Ovary (tissue), 9 donors: ENCODE measurements around the gene MAP3K9. TPM values are rescaled to one million over a fixed set of nuclear protein-coding genes. Genes with fewer than 3 reads are reported as not detected.

Source experiments
- DNase-seq, 5 donors: peaks; one replicate each; pipeline ENCODE4 v3.0.0-alpha.2; 2019 to 2020
- H3K27ac ChIP-seq, 2 donors: fragments of 200-600 bp; one replicate each; pipeline versions ENCODE4 v1.5.1 to v1.8.0; 2019 to 2022
- H3K27me3 ChIP-seq: fragments of 200-600 bp; one replicate; pipeline ENCODE4 v1.8.0; 2022
- H3K36me3 ChIP-seq: fragments of 200-600 bp; sonication (generic); one replicate; pipeline ENCODE4 v1.5.1; 2019
- H3K4me1 ChIP-seq: one replicate; pipeline ENCODE4 v1.8.1; 2013; ENCODE audit warnings: mild to moderate bottlenecking, moderate library complexity; ENCODE audit not compliant: insufficient read depth
- H3K4me3 ChIP-seq: fragments of 200-600 bp; sonication (generic); one replicate; pipeline ENCODE4 v1.5.1; 2017
- H3K9me3 ChIP-seq, 2 donors: fragments of 200-600 bp in 1 of 2; sonication (generic) in 1 of 2; one replicate each; pipeline versions ENCODE4 v1.5.1 to v1.8.1; 2013 to 2019; ENCODE audit warnings: mild to moderate bottlenecking in 1 of 2, moderate library complexity in 1 of 2
- CTCF ChIP-seq, 3 donors: fragments of 450-650 bp in 2 of 3; fragments of 200-600 bp in 1 of 3; IDR thresholded peaks; one replicate each; pipeline versions ENCODE4 v1.5.1 to v1.8.0; 2016 to 2022; ENCODE audit warnings: antibody characterized with exemption in 3 of 3, mild to moderate bottlenecking in 1 of 3
- EP300 ChIP-seq: sonication (generic); formaldehyde crosslinking; IDR thresholded peaks from one replicate; pipeline ENCODE4 v1.6.1; 2017; ENCODE audit warnings: antibody characterized with exemption
- POLR2A ChIP-seq: fragments of 450-650 bp; IDR thresholded peaks from one replicate; pipeline ENCODE4 v1.6.1; 2017; ENCODE audit warnings: antibody characterized with exemption, mild to moderate bottlenecking, moderate library complexity
- WGBS, 3 donors: extraction: QIAGEN DNeasy Blood & Tissue Kit in 1 of 3; methylation state at CpG; one replicate each; pipeline versions ENCODE4 v1.1.5 to v1.1.7; 2013 to 2017; 5-methylcytosine and 5-hydroxymethylcytosine counted together
- intact Hi-C, 4 donors: fragments of 100-400 bp; cut with DNase I; formaldehyde crosslinking; loops; one replicate each; pipeline versions ENCODE4 v1.11.0 to v1.15.1; 2022 to 2023
- polyA plus RNA-seq, 2 donors: library from polyadenylated mRNA; stranded (reverse); fragments of 200-250 nt in 1 of 2; fragments of 350-450 nt in 1 of 2; fragmentation: Illumina TruSeq in 1 of 2; extraction: RNeasy Lipid Tissue Mini Kit (QIAGEN cat#74804) in 1 of 2; gene quantifications; one replicate each; pipeline ENCODE4 v1.2.3, GENCODE V29; 2013 to 2014
- total RNA-seq, 7 donors: library from RNA; depleted of rRNA in 2 of 7; stranded (reverse); fragments of >200 nt in 2 of 7; fragmentation: NEBNext Ultra II Directional in 3 of 7; extraction: Animal tissue kit (Norgen Biotek cat#: 25700) in 3 of 7; gene quantifications; one replicate each; pipeline versions ENCODE4 v1.1.0 to v1.2.4, GENCODE V29; 2016 to 2023
- donor health status: DM: no; HTN: no; CAD: no; lungs with moderate emphysema.
- donor health status: DM: no; HTN: no; CAD: no.
- donor health status: Bipolar disorder and iron deficiency.
- donor health status: DM: yes; HTN: yes; CAD: no.
- donor health status: DM: no; HTN: no; CAD: no.
- donor health status: DM: yes; HTN: yes; CAD: no.

The MAP3K9 gene
- total and polyA plus RNA-seq, 9 donors: 0.80 to 3.7 (median 1.9) TPM

DNA sequence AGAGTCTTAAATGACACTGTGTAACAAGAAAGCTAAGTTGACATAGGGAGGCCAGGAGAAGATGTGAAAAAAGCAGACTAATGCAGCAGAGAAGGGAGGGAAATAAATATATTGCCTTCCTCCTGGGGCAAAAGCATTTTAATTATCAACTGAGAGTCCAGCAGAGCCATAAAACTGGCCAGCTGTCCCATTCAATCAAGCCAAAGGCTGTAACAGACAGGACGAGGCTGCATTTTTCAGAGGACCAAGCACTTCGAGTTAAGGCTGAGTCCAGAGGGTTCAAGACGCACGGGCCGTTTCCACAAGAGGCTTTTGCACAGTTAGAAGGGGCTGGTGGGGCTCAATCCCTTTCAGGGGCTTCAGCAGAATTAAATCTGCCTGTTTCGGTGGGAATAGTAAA is 20.4 kb downstream of the MAP3K9 start:
- WGBS, 3 donors: 26 to 43% (median 36%) methylated on average over 6 of the region's 6 CpGs
- DNase-seq: no peak
- TF ChIP-seq CTCF (IDR thresholded peaks at IDR 0.05) (no peak), POLR2A (no peak), EP300 (no peak)
- Histone ChIP-seq H3K9me3 (no peaks in the 10 kb centered on the region), H3K36me3 (no peaks in the 10 kb centered on the region), H3K4me1 (no peaks in the 10 kb centered on the region), H3K27ac (no peak overlapping the region), H3K4me3 (no peak overlapping the region), H3K27me3 (no peaks in the 10 kb centered on the region)
- intact Hi-C loops: no loop called here

DNA sequence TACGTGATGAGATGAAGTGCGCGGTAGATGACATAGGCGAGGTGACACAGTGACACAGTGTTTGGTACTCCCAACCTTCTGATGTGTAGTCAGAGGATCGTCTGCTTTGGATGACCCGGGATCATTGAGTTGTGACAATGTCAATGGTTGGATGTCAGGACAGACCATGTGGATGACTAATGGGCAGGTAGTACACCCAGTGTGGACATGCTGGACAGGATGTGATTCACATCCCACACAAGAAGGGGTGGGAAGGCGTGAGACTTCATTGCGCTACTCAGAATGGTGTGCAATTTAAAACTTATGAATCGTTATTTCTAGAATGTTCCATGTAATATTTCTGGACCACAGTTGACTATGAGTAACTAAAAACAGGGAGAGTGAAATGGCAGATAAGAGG is 23.8 kb downstream of the MAP3K9 start:
- Histone ChIP-seq H3K4me3 (no peak overlapping the region), H3K27me3 (no peaks in the 10 kb centered on the region), H3K27ac (no peak overlapping the region), H3K4me1 (no peaks in the 10 kb centered on the region), H3K36me3 (no peaks in the 10 kb centered on the region), H3K9me3 (no peaks in the 10 kb centered on the region)
- 94 to 97% (median 94%) methylated on average over 9 of the region's 9 CpGs for WGBS, 3 donors
- no peak for TF ChIP-seq CTCF (IDR thresholded peaks at IDR 0.05)
- TF ChIP-seq POLR2A: no peak
- no peak for TF ChIP-seq EP300
- intact Hi-C loops: no loop called here
- no peak for DNase-seq

DNA sequence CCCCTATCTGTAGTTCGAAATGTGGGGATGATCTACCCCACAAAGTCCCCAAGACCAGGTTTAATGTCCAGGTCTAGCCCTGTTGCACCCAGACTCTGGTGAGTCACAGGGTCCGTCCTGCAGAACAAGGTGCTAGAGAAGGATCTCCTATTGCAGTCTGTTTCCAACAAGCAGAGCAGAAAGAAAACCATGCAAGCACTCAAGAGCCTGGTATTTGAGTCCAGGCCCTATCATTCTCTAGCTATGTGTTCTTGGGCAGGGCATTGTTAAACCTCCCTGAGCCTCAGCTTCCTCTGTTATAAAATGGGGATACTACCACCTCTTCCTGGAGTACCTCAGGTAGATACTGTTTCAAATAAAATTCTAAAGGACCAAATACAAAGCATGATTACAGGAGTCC is 24.4 kb downstream of the MAP3K9 start:
- intact Hi-C loops: no loop called here
- H3K36me3 ChIP-seq: no peaks in the 10 kb centered on the region
- H3K27me3 ChIP-seq: no peaks in the 10 kb centered on the region
- no peak overlapping the region for H3K27ac ChIP-seq
- H3K9me3 ChIP-seq: no peaks in the 10 kb centered on the region
- WGBS, 3 donors: 91 to 94% (median 91%) methylated on average over 2 of the region's 2 CpGs
- no peak overlapping the region for H3K4me3 ChIP-seq
- no peak for DNase-seq
- H3K4me1 ChIP-seq: no peaks in the 10 kb centered on the region
- no peak for TF ChIP-seq POLR2A
- TF ChIP-seq CTCF (IDR thresholded peaks at IDR 0.05): no peak
- no peak for TF ChIP-seq EP300

- no peak for DNase-seq
- no peak overlapping the region for H3K4me3 ChIP-seq
- no peak for TF ChIP-seq CTCF (IDR thresholded peaks at IDR 0.05)
- TF ChIP-seq EP300: no peak
- TF ChIP-seq POLR2A: no peak
- intact Hi-C loops: no loop called here
- no peaks in the 10 kb centered on the region for H3K36me3 ChIP-seq
- H3K27me3 ChIP-seq: no peaks in the 10 kb centered on the region
- no peaks in the 10 kb centered on the region for H3K9me3 ChIP-seq
- WGBS, 3 donors: 76 to 88% (median 79%) methylated on average over 2 of the region's 2 CpGs
- no peak overlapping the region for H3K27ac ChIP-seq
- H3K4me1 ChIP-seq: no peaks in the 10 kb centered on the region
Observed at GRCh38 chr14:70782361-70782760, 27.0 kb downstream of the MAP3K9 start.
